OCI-LY3 (cell line): ENCODE measurements around the gene KRTAP10-2.

Experiments used
- H2AFZ ChIP-seq: fragments of 200-600, 300-600 bp; shearing (Covaris generic); 2 replicates; pipeline ENCODE4 v1.6.0; 2014; ENCODE audit warnings: antibody characterized with exemption, low read depth, low read length
- H3K27ac ChIP-seq: fragments of 200-600, 300-600 bp; sonication (generic); 2 replicates; pipeline ENCODE4 v1.5.1; 2014; ENCODE audit warnings: mild to moderate bottlenecking, low read length, moderate library complexity, mixed read lengths
- H3K27me3 ChIP-seq: fragments of 200-600, 300-600 bp; sonication (generic); 2 replicates; pipeline ENCODE4 v1.6.1; 2014; ENCODE audit warnings: low read depth, low read length, mixed read lengths
- H3K36me3 ChIP-seq: fragments of 200-600, 300-600 bp; sonication (generic); replicated peaks from 2 replicates; pipeline ENCODE3; 2014; ENCODE audit warnings: low read depth, low read length, mixed read lengths
- H3K4me1 ChIP-seq: fragments of 300-600, 200-600 bp; sonication (generic); 2 replicates; pipeline ENCODE4 v1.6.1; 2014; ENCODE audit warnings: low read length, mixed read lengths
- H3K4me2 ChIP-seq: fragments of 200-600, 300-600 bp; sonication (generic); 2 replicates; pipeline ENCODE4 v1.6.1; 2014; ENCODE audit warnings: low read length, mixed read lengths
- H3K4me3 ChIP-seq: fragments of 300-600, 200-600 bp; sonication (generic); 2 replicates; pipeline ENCODE4 v1.5.1; 2014; ENCODE audit warnings: antibody characterized with exemption, mild to moderate bottlenecking, low read length, moderate library complexity
- H3K79me2 ChIP-seq: fragments of 300-600, 200-600 bp; shearing (Covaris generic); 2 replicates; pipeline ENCODE4 v1.6.1; 2014; ENCODE audit warnings: mild to moderate bottlenecking, low read length, mixed read lengths
- H3K9ac ChIP-seq: fragments of 300-600, 200-600 bp; shearing (Covaris generic); 2 replicates; pipeline ENCODE4 v1.6.0; 2014; ENCODE audit warnings: mild to moderate bottlenecking, low read length, moderate library complexity
- H3K9me3 ChIP-seq: fragments of 200-600, 300-600 bp; shearing (Covaris generic); 2 replicates; pipeline ENCODE4 v1.6.1; 2014; ENCODE audit warnings: low read length, mixed read lengths; ENCODE audit not compliant: insufficient read depth
- H4K20me1 ChIP-seq: fragments of 200-600, 300-600 bp; sonication (generic); 2 replicates; pipeline ENCODE4 v1.6.1; 2016; ENCODE audit warnings: low read length, mixed read lengths; ENCODE audit not compliant: insufficient read depth
- CTCF ChIP-seq: fragments of 200-600, 300-600 bp; sonication (generic); IDR thresholded peaks from 2 replicates; pipeline ENCODE4 v1.5.1; 2014; ENCODE audit warnings: antibody characterized with exemption, low read length, low read depth
- EZH2phosphoT487 ChIP-seq: fragments of 200-600 bp; shearing (Covaris generic); IDR thresholded peaks from 2 replicates; pipeline ENCODE4 v1.6.1; 2018; ENCODE audit warnings: antibody characterized with exemption, mixed run types, low read depth

The KRTAP10-2 gene

GRCh38 chr21:44522753-44523204, 28.5 kb downstream of the KRTAP10-2 start:
- H3K4me1 ChIP-seq, result no peaks in the 10 kb centered on the region
- H3K27ac ChIP-seq, result no peak overlapping the region
- H3K79me2 ChIP-seq, result no peaks in the 10 kb centered on the region
- no peaks in the 10 kb centered on the region for H3K27me3 ChIP-seq
- no peak overlapping the region for H3K4me3 ChIP-seq
- no peaks in the 10 kb centered on the region for H3K36me3 ChIP-seq
- no peak overlapping the region for H3K4me2 ChIP-seq
- no peak overlapping the region for H3K9ac ChIP-seq
- H4K20me1 ChIP-seq, result no peaks in the 10 kb centered on the region
- H3K9me3 ChIP-seq, result no peaks in the 10 kb centered on the region
- no peak overlapping the region for H2AFZ ChIP-seq
- TF ChIP-seq EZH2phosphoT487, result no peak
- no peak for TF ChIP-seq CTCF

- H3K4me3 ChIP-seq, result no peak overlapping the region
- H3K9ac ChIP-seq, result no peak overlapping the region
- TF ChIP-seq EZH2phosphoT487 (no peak), CTCF (no peak)
Observed at GRCh38 chr21:44521928-44522752, 29.2 kb downstream of the KRTAP10-2 start.

GRCh38 chr21:44521301-44521927, 29.9 kb downstream of the KRTAP10-2 start:
- Histone ChIP-seq H2AFZ (no peak overlapping the region), H3K9ac (no peak overlapping the region), H3K79me2 (no peaks in the 10 kb centered on the region), H3K4me2 (no peak overlapping the region), H3K27ac (no peak overlapping the region), H4K20me1 (no peaks in the 10 kb centered on the region), H3K27me3 (no peaks in the 10 kb centered on the region), H3K36me3 (no peaks in the 10 kb centered on the region), H3K9me3 (no peaks in the 10 kb centered on the region), H3K4me3 (no peak overlapping the region), H3K4me1 (no peaks in the 10 kb centered on the region)
- TF ChIP-seq EZH2phosphoT487 (no peak), CTCF (no peak)

More at GRCh38 chr21:44521928-44522752, 29.2 kb downstream of the KRTAP10-2 start:
- Histone ChIP-seq H2AFZ (no peak overlapping the region), H3K4me1 (no peaks in the 10 kb centered on the region), H3K27me3 (no peaks in the 10 kb centered on the region), H3K79me2 (no peaks in the 10 kb centered on the region), H3K36me3 (no peaks in the 10 kb centered on the region), H3K27ac (no peak overlapping the region), H3K9me3 (no peaks in the 10 kb centered on the region), H3K4me2 (no peak overlapping the region), H4K20me1 (no peaks in the 10 kb centered on the region)
